GM19397 (cell line): ENCODE measurements around the gene RAB40C.

ENCODE experiments used
- ATAC-seq: cut with Tn5 transposase; IDR thresholded peaks from one replicate; pipeline ENCODE4 v1.9.1; 2021; ENCODE audit warnings: mild to moderate bottlenecking, moderate library complexity; ENCODE audit not compliant: unreplicated experiment

Gene RAB40C

GRCh38 chr16:558298-559020 is 31.4 kb upstream of the RAB40C start:
- no peak for ATAC-seq

DNA sequence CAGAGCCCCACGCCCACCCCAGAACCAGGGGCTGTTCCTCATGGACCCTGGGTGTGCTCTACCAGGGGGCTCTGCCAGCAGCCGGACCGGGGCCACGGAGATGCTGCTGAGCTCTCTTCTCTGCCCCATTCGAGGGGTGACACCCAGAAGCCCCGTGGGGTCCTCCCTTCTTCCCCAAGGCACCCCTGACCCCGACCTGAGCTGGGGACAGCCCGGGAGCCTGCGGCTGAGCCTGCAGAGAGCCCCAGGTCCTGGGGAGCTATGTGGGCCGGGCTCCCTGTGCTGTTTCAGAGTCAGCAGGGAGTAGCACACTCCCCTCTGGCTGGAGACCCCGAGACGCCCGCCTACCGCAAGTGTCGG is 30.9 kb upstream of the RAB40C start:
- ATAC-seq = no peak

DNA sequence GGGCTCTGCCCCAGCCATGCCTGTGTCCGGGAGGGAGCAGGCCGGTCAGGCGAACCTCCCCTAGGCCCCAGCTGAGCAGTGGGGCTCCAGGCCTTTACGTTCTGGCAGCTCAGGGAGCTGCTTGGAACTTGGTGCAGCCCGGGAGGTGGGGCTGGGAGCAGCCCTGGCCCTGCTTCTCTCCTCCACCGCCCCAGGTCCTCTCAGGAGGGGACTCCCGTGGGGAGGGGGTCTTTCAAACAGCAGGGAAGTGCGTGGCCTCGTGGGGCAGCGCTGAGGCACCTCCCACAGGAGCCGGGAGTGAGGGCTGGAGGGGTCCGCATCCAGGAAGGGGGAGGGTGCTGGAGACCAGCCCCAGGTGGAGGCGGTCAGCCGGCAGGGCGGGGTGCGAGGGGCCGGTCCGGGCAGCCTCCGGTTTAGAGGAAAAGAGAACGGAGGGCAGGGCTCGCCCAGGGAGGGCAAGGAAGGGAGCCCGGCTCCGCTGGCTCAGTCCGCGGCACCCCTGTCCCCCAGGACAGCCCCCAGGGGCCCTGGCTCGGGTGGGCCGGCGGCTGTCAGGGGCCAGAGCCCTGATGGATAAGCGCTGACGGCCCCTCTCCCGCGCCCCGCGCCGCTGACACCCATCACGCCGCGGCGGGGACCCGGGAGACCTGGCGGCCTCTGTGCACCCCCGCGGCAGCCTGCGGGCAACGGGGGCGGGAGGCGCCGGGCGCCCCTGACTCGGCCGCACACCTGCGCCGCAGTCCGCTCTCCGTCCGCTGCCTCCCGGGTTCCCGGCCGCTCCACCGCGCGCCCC is 30.3 kb upstream of the RAB40C start:
- no peak for ATAC-seq

GRCh38 chr16:560204-560700 is 29.6 kb upstream of the RAB40C start, which contains the start of gene PRR35:
PRR35 (plus strand) TSS chr16:560394; CDS start chr16:563295, 2,901 bp downstream.
- no peak for ATAC-seq

GRCh38 chr16:560701-561412 is 29.0 kb upstream of the RAB40C start:
- ATAC-seq = no peak

DNA sequence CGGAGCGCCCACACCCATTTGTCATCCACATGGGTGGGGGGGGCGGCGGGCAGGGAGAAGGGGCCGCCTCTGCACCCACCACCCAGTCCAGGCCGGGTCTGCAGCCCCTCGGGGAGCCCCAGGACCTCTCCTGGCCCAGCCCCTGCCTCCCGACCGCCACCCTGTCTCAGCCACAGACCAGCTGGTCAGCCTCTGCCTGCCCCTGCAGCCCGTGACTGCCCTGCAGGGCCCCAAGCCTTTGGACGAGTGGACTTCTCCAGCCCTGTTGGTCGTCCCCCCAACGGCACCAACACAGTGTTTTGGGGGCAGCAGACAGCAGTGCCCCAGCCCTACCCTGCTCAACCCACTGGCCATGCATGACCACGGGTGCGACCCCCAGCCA is 28.5 kb upstream of the RAB40C start:
- ATAC-seq = no peak

DNA sequence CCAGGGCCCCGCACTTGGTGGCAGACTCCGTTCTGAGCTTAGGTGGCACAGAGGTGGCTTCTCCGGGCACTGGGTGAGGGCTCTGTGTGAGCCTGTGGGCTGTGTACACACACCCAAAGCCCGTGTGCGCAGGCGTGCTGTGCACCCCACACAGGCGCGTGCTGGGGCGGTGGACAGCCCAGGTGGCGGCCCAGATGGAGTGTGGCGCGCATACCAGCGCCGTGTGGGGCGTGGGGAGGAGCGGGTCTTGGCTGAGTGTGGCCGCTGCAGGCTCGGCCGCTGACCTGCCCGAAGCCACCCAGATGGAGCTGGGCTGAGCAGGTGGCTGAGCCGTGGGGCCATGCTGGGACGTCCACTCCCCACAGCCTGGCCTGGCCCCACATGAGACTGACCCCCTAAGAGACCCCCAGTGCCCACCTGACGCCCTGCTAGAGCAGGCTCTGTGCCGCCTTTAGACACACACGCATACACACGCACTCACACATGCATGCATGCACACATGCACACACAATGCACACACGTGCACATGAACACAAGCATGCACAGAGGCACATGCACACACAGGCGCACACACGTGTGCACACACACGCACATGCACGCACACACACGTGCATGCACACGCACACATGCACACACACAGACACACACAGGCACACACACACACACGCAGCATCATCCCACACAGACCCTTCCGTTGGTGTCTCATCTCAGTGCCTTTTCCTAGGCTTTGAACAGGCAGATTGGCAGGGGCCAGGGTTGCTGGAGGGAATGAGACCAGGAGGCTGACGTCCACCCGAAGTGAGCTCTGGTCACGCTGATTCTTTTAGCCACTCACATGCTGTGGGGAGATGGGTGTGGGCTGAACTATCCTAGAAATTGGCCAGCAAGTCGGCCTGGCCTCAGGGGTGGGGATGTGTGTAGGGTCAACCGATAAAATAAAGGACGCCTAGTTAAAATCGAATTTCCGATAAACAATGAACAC is 27.6 kb upstream of the RAB40C start:
- ATAC-seq = no peak

- no peak for ATAC-seq
Observed at GRCh38 chr16:563072-563644, 26.7 kb upstream of the RAB40C start.

- no peak for ATAC-seq
Observed at GRCh38 chr16:564690-565418, 25.0 kb upstream of the RAB40C start.

- ATAC-seq = no peak
Observed at GRCh38 chr16:565419-566330, 24.2 kb upstream of the RAB40C start.

DNA sequence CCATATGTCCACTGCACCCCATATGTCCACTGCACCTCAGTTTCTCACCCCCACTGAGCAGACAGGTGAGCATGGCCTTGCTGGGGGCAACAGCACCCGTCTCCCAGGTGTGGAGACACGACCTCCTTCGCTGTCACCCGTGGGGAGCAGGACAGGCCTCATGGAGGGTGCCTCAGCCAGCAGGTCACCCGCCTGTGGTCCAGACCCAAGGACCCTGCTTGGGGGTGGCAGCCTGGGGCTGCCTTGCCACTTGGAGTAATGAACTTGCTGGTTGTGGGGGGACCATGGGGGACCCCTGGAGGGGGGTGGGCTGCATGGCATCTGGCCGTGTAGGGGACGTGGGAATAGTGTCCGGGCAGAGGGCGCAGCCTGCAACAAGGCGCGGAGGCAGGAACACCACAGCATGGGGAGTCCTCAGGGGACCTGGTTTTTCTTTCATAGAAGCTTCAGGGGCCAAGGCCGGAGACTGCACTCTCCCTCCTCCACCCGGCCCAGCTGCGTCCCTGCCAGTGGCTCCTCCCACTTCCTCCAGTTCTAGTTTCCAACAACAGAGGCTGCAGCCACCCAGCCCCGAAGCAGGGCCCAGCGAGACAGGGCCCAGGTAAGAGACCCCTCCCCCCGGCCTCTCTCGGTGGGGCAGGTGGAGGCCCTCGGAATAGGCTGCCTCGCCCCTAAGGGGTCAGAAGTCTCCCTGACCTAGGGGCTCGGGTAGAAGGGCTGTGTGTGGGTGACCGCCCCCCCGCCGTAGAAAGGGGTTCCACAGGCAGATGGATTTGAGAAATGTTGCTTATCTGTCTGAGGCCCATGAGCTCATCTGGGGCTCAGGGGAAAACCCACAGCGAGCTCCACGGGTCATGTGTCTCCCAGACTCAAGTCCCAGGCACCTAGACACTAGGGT is 23.1 kb upstream of the RAB40C start, which contains the start of gene NHLRC4:
Gene NHLRC4 (plus strand): TSS at position 531 of the 898 bp plus-strand sequence. CDS start 1,043 bp downstream, outside the sequence.
- ATAC-seq = no peak

GRCh38 chr16:567373-568256 is 22.3 kb upstream of the RAB40C start:
- ATAC-seq = no peak

GRCh38 chr16:568401-569258 is 21.2 kb upstream of the RAB40C start:
- no peak for ATAC-seq

DNA sequence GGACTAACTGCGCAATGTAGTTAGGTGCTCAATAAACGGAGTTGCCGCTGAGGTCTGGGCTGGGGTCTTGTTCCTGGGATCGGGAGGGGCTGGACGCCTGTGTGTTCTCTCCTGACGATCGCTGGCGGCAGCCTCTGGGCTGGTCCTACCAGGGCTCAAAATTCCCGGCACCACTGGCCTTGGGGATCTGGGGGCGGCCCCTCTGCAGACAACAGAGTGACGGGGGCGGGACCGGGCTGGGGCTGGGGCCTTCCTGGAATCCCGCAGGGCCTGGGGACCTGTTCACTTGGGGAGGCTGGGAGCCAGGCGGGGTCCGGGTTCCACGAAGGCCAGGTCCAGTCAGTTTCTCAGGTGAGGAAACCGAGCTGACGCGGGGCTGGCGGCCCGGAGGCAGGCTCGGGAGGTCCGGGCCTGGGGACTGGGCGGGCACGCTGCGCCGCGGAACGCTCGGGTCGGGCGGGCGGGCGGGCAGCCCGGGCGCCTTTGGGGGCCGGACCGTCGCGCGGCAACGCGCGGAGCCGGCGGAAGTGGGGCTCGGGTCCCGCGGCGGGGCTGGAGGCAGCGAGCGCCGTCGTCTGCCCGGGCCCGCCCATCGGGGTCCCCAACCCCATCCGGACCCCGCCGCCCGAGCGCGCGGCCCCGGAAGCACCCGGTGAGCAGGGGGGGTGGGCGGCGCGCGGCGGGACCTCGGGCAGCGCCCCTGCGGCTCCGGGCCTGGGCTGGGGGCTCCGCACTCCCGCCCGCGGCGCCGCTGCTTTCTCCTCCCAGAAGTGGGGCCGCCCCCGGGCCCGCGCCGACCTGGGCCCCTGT is 20.2 kb upstream of the RAB40C start, which contains the start of gene PIGQ:
Gene PIGQ (plus strand): TSS at position 524 of the 810 bp plus-strand sequence. CDS start 4,107 bp downstream, outside the sequence.
- ATAC-seq = no peak
